Hepatocyte (in vitro differentiated cells): Measurements from ENCODE around the gene GPR180. TPM values are rescaled to one million over a fixed set of nuclear protein-coding genes. Genes with fewer than 3 reads are reported as not detected.
"Not testable (repeated sequence)": the region's sequence is repeated elsewhere in the genome, so short reads cannot be mapped to it uniquely, and the experiment has no call there.

Source experiments
- DNase-seq: peaks from one replicate; pipeline ENCODE4 v3.0.0-alpha.2; 2016; ENCODE audit warnings: low spot score
- H2AFZ ChIP-seq: fragments of 200-600 bp; sonication (generic); 2 replicates; pipeline ENCODE4 v1.6.0; 2016; ENCODE audit warnings: antibody characterized with exemption, mild to moderate bottlenecking
- H3K27ac ChIP-seq: fragments of 200-600 bp; sonication (generic); 2 replicates; pipeline ENCODE4 v1.5.1; 2016; ENCODE audit warnings: mild to moderate bottlenecking
- H3K27me3 ChIP-seq: fragments of 200-600 bp; sonication (generic); 2 replicates; pipeline ENCODE4 v1.6.1; 2016
- H3K36me3 ChIP-seq: fragments of 200-600 bp; sonication (generic); replicated peaks from 2 replicates; pipeline ENCODE4 v1.5.1; 2016; ENCODE audit warnings: low read depth; ENCODE audit not compliant: insufficient read depth
- H3K4me1 ChIP-seq: fragments of 200-600 bp; sonication (generic); 2 replicates; pipeline ENCODE4 v1.5.1; 2016; ENCODE audit warnings: mild to moderate bottlenecking, moderate library complexity; ENCODE audit not compliant: insufficient read depth
- H3K4me2 ChIP-seq: fragments of 200-600 bp; sonication (generic); 2 replicates; pipeline ENCODE4 v1.6.0; 2016
- H3K4me3 ChIP-seq: fragments of 200-600 bp; sonication (generic); 2 replicates; pipeline ENCODE4 v1.5.1; 2016; ENCODE audit warnings: mild to moderate bottlenecking
- H3K79me2 ChIP-seq: fragments of 200-600 bp; sonication (generic); 2 replicates; pipeline ENCODE4 v1.6.0; 2017; ENCODE audit warnings: mild to moderate bottlenecking
- H3K9me2 ChIP-seq: fragments of 200-600 bp; sonication (generic); replicated peaks from 2 replicates; pipeline ENCODE4 v1.6.0; 2017; ENCODE audit warnings: mild to moderate bottlenecking; ENCODE audit not compliant: insufficient read depth
- H3K9me3 ChIP-seq: fragments of 200-600 bp; sonication (generic); 2 replicates; pipeline ENCODE4 v1.5.1; 2016; ENCODE audit warnings: low read depth, mild to moderate bottlenecking
- H4K20me1 ChIP-seq: fragments of 200-600 bp; sonication (generic); 2 replicates; pipeline ENCODE4 v1.6.0; 2016; ENCODE audit warnings: mild to moderate bottlenecking; ENCODE audit not compliant: insufficient read depth, poor library complexity, severe bottlenecking
- EZH2 ChIP-seq: fragments of 200-600 bp; sonication (generic); IDR thresholded peaks from 2 replicates; pipeline ENCODE4 v1.6.1; 2016; ENCODE audit warnings: antibody characterized with exemption, mild to moderate bottlenecking, borderline replicate concordance
- EZH2phosphoT487 ChIP-seq: fragments of 200-600 bp; sonication (generic); IDR thresholded peaks from one replicate; pipeline ENCODE4 v1.6.1; 2018; ENCODE audit warnings: antibody characterized with exemption, mild to moderate bottlenecking, low read depth, moderate library complexity; ENCODE audit not compliant: unreplicated experiment, severe bottlenecking
- WGBS: methylation state at CpG from one replicate; pipeline ENCODE4 v1.1.6; 2016; ENCODE audit warnings: low lambda C conversion rate; ENCODE audit errors: missing lambda C conversion rate; 5-methylcytosine and 5-hydroxymethylcytosine counted together
- polyA plus RNA-seq: library from polyadenylated mRNA; unstranded; fragments of >200 nt; fragmentation: Nextera tagmentation; extraction: Ambion mirVana; gene quantifications from 2 replicates; pipeline ENCODE4 v1.2.1, GENCODE V29; 2016
- total RNA-seq: library from RNA; depleted of rRNA; stranded (reverse); fragments of >200 nt; gene quantifications from 2 replicates; pipeline ENCODE4 v1.2.3, GENCODE V29; 2014
- TF ChIP-seq, protein P1 (sequence below): fragments of 200-600 bp; sonication (generic); IDR thresholded peaks from 2 replicates; pipeline ENCODE4 v1.5.1; 2016; ENCODE audit warnings: antibody characterized with exemption, mild to moderate bottlenecking; ENCODE audit not compliant: poor library complexity

The GPR180 gene
- total and polyA plus RNA-seq, 2 experiments from 2014 or later: 5.6 to 12.9 TPM

GRCh38 chr13:94622344-94622743, 20.7 kb downstream of the GPR180 start:
- Histone ChIP-seq H3K27ac (no peak overlapping the region), H3K79me2 (no peaks in the 10 kb centered on the region), H3K4me2 (no peak overlapping the region), H3K4me1 (no peaks in the 10 kb centered on the region), H2AFZ (no peak overlapping the region), H3K36me3 (no peaks in the 10 kb centered on the region), H3K9me2 (no peaks in the 10 kb centered on the region), H3K4me3 (no peak overlapping the region), H3K9me3 (no peaks in the 10 kb centered on the region), H4K20me1 (no peaks in the 10 kb centered on the region), H3K27me3 (no peaks in the 10 kb centered on the region)
- 98% methylated on average over 2 of the region's 2 CpGs for WGBS
- no peak for TF ChIP-seq EZH2phosphoT487
- no peak for TF ChIP-seq EZH2
- DNase-seq: no peak

GRCh38 chr13:94623316-94623715, 21.7 kb downstream of the GPR180 start:
- H3K9me3 ChIP-seq: no peaks in the 10 kb centered on the region
- DNase-seq: no peak
- H4K20me1 ChIP-seq: no peaks in the 10 kb centered on the region
- 97% methylated on average over 4 of the region's 4 CpGs for WGBS
- H3K36me3 ChIP-seq: no peaks in the 10 kb centered on the region
- TF ChIP-seq EZH2 (no peak), EZH2phosphoT487 (no peak)
- TF ChIP-seq, protein P1, sequence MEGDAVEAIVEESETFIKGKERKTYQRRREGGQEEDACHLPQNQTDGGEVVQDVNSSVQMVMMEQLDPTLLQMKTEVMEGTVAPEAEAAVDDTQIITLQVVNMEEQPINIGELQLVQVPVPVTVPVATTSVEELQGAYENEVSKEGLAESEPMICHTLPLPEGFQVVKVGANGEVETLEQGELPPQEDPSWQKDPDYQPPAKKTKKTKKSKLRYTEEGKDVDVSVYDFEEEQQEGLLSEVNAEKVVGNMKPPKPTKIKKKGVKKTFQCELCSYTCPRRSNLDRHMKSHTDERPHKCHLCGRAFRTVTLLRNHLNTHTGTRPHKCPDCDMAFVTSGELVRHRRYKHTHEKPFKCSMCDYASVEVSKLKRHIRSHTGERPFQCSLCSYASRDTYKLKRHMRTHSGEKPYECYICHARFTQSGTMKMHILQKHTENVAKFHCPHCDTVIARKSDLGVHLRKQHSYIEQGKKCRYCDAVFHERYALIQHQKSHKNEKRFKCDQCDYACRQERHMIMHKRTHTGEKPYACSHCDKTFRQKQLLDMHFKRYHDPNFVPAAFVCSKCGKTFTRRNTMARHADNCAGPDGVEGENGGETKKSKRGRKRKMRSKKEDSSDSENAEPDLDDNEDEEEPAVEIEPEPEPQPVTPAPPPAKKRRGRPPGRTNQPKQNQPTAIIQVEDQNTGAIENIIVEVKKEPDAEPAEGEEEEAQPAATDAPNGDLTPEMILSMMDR: no peak
- H3K4me2 ChIP-seq: no peak overlapping the region
- H3K27ac ChIP-seq: no peak overlapping the region
- H3K27me3 ChIP-seq: no peaks in the 10 kb centered on the region
- no peaks in the 10 kb centered on the region for H3K9me2 ChIP-seq
- H3K4me3 ChIP-seq: no peak overlapping the region
- no peaks in the 10 kb centered on the region for H3K79me2 ChIP-seq
- H3K4me1 ChIP-seq: no peaks in the 10 kb centered on the region
- H2AFZ ChIP-seq: no peak overlapping the region

DNA sequence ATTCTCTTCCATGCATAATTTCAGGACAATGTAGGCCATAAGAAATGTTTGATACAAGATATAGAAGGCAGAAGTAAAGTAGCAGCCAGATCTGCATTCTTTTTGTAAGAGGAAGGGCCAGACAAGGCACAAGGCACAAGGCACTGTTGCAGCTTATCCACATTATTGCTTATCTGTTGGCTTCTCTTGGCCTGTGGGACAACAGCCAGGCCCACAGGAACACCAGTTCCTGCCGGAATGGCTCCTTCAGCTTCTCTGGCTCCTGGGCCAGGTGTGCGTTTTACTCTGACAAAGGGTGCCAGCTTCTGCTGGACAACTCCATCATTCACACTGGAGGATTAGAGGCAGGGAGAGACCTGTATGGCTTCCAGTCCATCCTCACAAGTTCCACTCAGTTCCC, 29.2 kb downstream of the GPR180 start:
- WGBS: 98% methylated on average over 2 of the region's 2 CpGs
- no peaks in the 10 kb centered on the region for H3K79me2 ChIP-seq
- no peak overlapping the region for H3K4me2 ChIP-seq
- H3K4me1 ChIP-seq: no peaks in the 10 kb centered on the region
- no peak overlapping the region for H3K4me3 ChIP-seq
- H3K27me3 ChIP-seq: no peaks in the 10 kb centered on the region
- H3K9me3 ChIP-seq: no peaks in the 10 kb centered on the region
- TF ChIP-seq, protein P1: no peak
- no peak for TF ChIP-seq EZH2
- no peak for TF ChIP-seq EZH2phosphoT487
- no peaks in the 10 kb centered on the region for H4K20me1 ChIP-seq
- H3K36me3 ChIP-seq: no peaks in the 10 kb centered on the region
- no peak overlapping the region for H3K27ac ChIP-seq
- no peak overlapping the region for H2AFZ ChIP-seq
- DNase-seq: no peak
- no peaks in the 10 kb centered on the region for H3K9me2 ChIP-seq

GRCh38 chr13:94632226-94632980, 30.7 kb downstream of the GPR180 start:
- no peaks in the 10 kb centered on the region for H3K27me3 ChIP-seq
- H3K79me2 ChIP-seq: no peaks in the 10 kb centered on the region
- H2AFZ ChIP-seq: no peak overlapping the region
- DNase-seq: no peak
- no peak overlapping the region for H3K4me3 ChIP-seq
- H3K27ac ChIP-seq: no peak overlapping the region
- no peaks in the 10 kb centered on the region for H3K4me1 ChIP-seq
- H3K36me3 ChIP-seq: no peaks in the 10 kb centered on the region
- no peaks in the 10 kb centered on the region for H4K20me1 ChIP-seq
- TF ChIP-seq EZH2 (no peak), EZH2phosphoT487 (no peak)
- TF ChIP-seq, protein P1: no peak
- WGBS: 94% methylated on average over 3 of the region's 3 CpGs
- H3K9me3 ChIP-seq: no peaks in the 10 kb centered on the region
- H3K9me2 ChIP-seq: no peaks in the 10 kb centered on the region
- no peak overlapping the region for H3K4me2 ChIP-seq

DNA sequence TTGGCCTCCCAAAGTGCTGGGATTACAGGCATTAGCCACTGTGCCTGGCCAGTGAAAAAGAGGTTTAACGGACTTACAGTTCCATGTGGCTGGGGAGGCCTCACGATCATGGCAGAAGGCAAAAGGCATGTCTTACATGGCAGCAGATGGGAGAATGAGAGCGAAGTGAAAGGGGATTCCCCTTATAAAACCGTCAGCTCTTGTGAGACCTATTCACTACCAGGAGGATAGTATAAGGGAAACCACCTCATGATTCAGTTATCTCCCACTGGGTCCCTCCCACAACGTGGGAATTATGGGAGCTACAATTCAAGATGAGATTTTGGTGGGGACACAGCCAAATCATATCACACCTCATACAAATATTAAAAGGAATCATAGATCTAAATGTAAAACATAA, 34.4 kb downstream of the GPR180 start:
- not testable (repeated sequence) for H3K9me3 ChIP-seq, H4K20me1 ChIP-seq, H3K36me3 ChIP-seq, H3K9me2 ChIP-seq, H3K27me3 ChIP-seq, H3K79me2 ChIP-seq, H3K27ac ChIP-seq, H3K4me2 ChIP-seq, H2AFZ ChIP-seq, H3K4me1 ChIP-seq, H3K4me3 ChIP-seq, DNase-seq
- 92% methylated on average over 5 of the region's 5 CpGs for WGBS
